H1 (cell line): ENCODE results near the gene GPC6. TPM values are rescaled to one million over a fixed set of nuclear protein-coding genes. Genes with fewer than 3 reads are reported as not detected.

ENCODE experiments used
- CTCF ChIA-PET: fragments of 300-600 bp; sonication (Branson Sonifier 250); formaldehyde crosslinking; loops from one replicate; lab custom pipeline; 2021; ENCODE audit not compliant: partially characterized antibody; lab: Charles Lee
- POLR2A ChIA-PET: fragments of 300-600 bp; sonication (Branson Sonifier 250); formaldehyde crosslinking; loops from one replicate; lab custom pipeline; 2021; ENCODE audit warnings: inconsistent platforms; ENCODE audit not compliant: partially characterized antibody; lab: Charles Lee
- DNase-seq, 2 experiments: peaks; one replicate each; pipeline versions ENCODE4 v3.0.0 to v3.0.0-alpha.2; 2010 to 2022; ENCODE audit warnings: low spot score in 2 of 2, low read depth in 1 of 2, mixed read lengths in 1 of 2
- FAIRE-seq: peaks from 2 replicates; lab custom pipeline; 2011; peaks lifted over from hg19 to GRCh38; lab: Jason Lieb, UNC
- H2AFZ ChIP-seq: 2 replicates; pipeline ENCODE4 v1.8.1; 2012; ENCODE audit warnings: low read length, inconsistent platforms
- H2AK5ac ChIP-seq: 2 replicates; pipeline ENCODE4 v1.6.1; 2013; ENCODE audit warnings: low read depth, low read length
- H2BK120ac ChIP-seq: replicated peaks from 2 replicates; pipeline ENCODE3; 2013; ENCODE audit warnings: low read depth, low read length, inconsistent platforms
- H2BK12ac ChIP-seq: 2 replicates; pipeline ENCODE4 v1.6.1; 2013; ENCODE audit warnings: low read depth, low read length
- H2BK15ac ChIP-seq: 2 replicates; pipeline ENCODE4 v1.6.1; 2013; ENCODE audit warnings: low read length
- H2BK20ac ChIP-seq: 2 replicates; pipeline ENCODE4 v1.6.1; 2013; ENCODE audit warnings: low read length
- H2BK5ac ChIP-seq: 2 replicates; pipeline ENCODE4 v1.6.1; 2013; ENCODE audit warnings: low read depth, low read length
- H3K14ac ChIP-seq: 2 replicates; pipeline ENCODE4 v1.6.1; 2013; ENCODE audit warnings: inconsistent platforms; ENCODE audit not compliant: insufficient read length
- H3K18ac ChIP-seq: 2 replicates; pipeline ENCODE4 v1.6.1; 2013; ENCODE audit warnings: low read length; ENCODE audit errors: extremely low read depth
- H3K23ac ChIP-seq: 2 replicates; pipeline ENCODE4 v1.6.1; 2013; ENCODE audit warnings: inconsistent platforms; ENCODE audit not compliant: insufficient read length
- H3K23me2 ChIP-seq: 2 replicates; pipeline ENCODE4 v1.6.1; 2013; ENCODE audit warnings: low read depth, low read length
- H3K27ac ChIP-seq: 2 replicates; pipeline ENCODE4 v1.6.1; 2011; ENCODE audit warnings: low read depth, low read length, inconsistent platforms
- H3K27me3 ChIP-seq, 4 experiments: replicated peaks in 1 of 4; 1 replicate in 1 of 4; 2 replicates in 3 of 4; pipeline versions ENCODE4 v1.6.1 to v1.8.1; 2011 to 2013; ENCODE audit warnings: low read length in 3 of 4, mild to moderate bottlenecking in 3 of 4, inconsistent platforms in 2 of 4, mixed read lengths in 2 of 4, moderate library complexity in 1 of 4; ENCODE audit not compliant: control insufficient read depth in 3 of 4, insufficient read depth in 3 of 4; ENCODE audit errors: extremely low read depth in 1 of 4
- H3K36me3 ChIP-seq, 4 experiments: 2 replicates each; pipeline versions ENCODE4 v1.6.1 to v1.8.1; 2011 to 2013; ENCODE audit warnings: mild to moderate bottlenecking in 4 of 4, low read length in 3 of 4, moderate library complexity in 2 of 4, control low read depth in 1 of 4, inconsistent platforms in 1 of 4; ENCODE audit not compliant: insufficient read depth in 4 of 4, control insufficient read depth in 2 of 4
- H3K4ac ChIP-seq: replicated peaks from 2 replicates; pipeline ENCODE3; 2013; ENCODE audit warnings: low read length, low read depth, mixed read lengths, inconsistent platforms; ENCODE audit not compliant: insufficient read length
- H3K4me1 ChIP-seq, 4 experiments: replicated peaks in 1 of 4; 1 replicate in 1 of 4; 2 replicates in 3 of 4; pipeline versions ENCODE4 v1.6.1 to v1.8.1; 2011 to 2013; ENCODE audit warnings: low read length in 3 of 4, inconsistent platforms in 2 of 4, mixed read lengths in 1 of 4; ENCODE audit not compliant: insufficient read depth in 4 of 4, control insufficient read depth in 3 of 4
- H3K4me2 ChIP-seq, 2 experiments: 2 replicates each; pipeline versions ENCODE4 v1.6.1 to v1.8.1; 2011 to 2013; ENCODE audit warnings: low read depth in 2 of 2, low read length in 2 of 2, control low read depth in 1 of 2, inconsistent platforms in 1 of 2, mild to moderate bottlenecking in 1 of 2; ENCODE audit not compliant: insufficient read depth in 1 of 2
- H3K4me3 ChIP-seq, 4 experiments: fragments of 200-600, 300-600 bp in 1 of 4; sonication (generic), shearing (Covaris generic), sonication (Bioruptor Twin) in 1 of 4; 2 replicates each; pipeline versions ENCODE4 v1.5.1 to v1.8.1; 2011 to 2016; ENCODE audit warnings: low read length in 4 of 4, low read depth in 3 of 4, control low read depth in 2 of 4, inconsistent platforms in 2 of 4, mild to moderate bottlenecking in 2 of 4, mixed read lengths in 1 of 4, moderate library complexity in 1 of 4; ENCODE audit not compliant: insufficient read depth in 2 of 4; ENCODE audit errors: extremely low read depth in 1 of 4
- H3K56ac ChIP-seq: replicated peaks from 2 replicates; pipeline ENCODE3; 2013; ENCODE audit warnings: low read depth, mild to moderate bottlenecking, mixed read lengths, low read length, inconsistent platforms; ENCODE audit not compliant: insufficient read length
- H3K79me1 ChIP-seq: 2 replicates; pipeline ENCODE4 v1.6.1; 2013; ENCODE audit warnings: low read depth, low read length, control low read depth
- H3K79me2 ChIP-seq, 2 experiments: 2 replicates each; pipeline versions ENCODE4 v1.6.1 to v1.8.1; 2012 to 2013; ENCODE audit warnings: low read length in 2 of 2, mild to moderate bottlenecking in 2 of 2, inconsistent platforms in 1 of 2; ENCODE audit not compliant: insufficient read depth in 2 of 2, control insufficient read depth in 1 of 2
- H3K9ac ChIP-seq, 4 experiments: replicated peaks in 1 of 4; 1 replicate in 1 of 4; 2 replicates in 3 of 4; pipeline versions ENCODE4 v1.6.1 to v1.8.1; 2011 to 2013; ENCODE audit warnings: low read depth in 3 of 4, low read length in 3 of 4, control low read depth in 2 of 4, mild to moderate bottlenecking in 2 of 4, moderate library complexity in 2 of 4, inconsistent platforms in 1 of 4; ENCODE audit errors: extremely low read depth in 1 of 4
- H3K9me3 ChIP-seq, 2 experiments: 2 replicates each; pipeline versions ENCODE4 v1.6.1 to v1.8.1; 2012 to 2013; ENCODE audit warnings: mild to moderate bottlenecking in 2 of 2, moderate library complexity in 2 of 2, control low read depth in 1 of 2, inconsistent platforms in 1 of 2, low read depth in 1 of 2, low read length in 1 of 2, mixed read lengths in 1 of 2; ENCODE audit not compliant: insufficient read depth in 2 of 2
- H4K20me1 ChIP-seq, 2 experiments: replicated peaks in 1 of 2; 2 replicates each; pipeline versions ENCODE3 to v1.8.1; 2011 to 2013; ENCODE audit warnings: inconsistent platforms in 2 of 2, low read length in 2 of 2, mild to moderate bottlenecking in 1 of 2; ENCODE audit not compliant: insufficient read depth in 2 of 2, control insufficient read depth in 1 of 2
- H4K5ac ChIP-seq: 2 replicates; pipeline ENCODE4 v1.6.1; 2013; ENCODE audit warnings: low read length, low read depth, mixed read lengths, inconsistent platforms; ENCODE audit not compliant: insufficient read length
- H4K8ac ChIP-seq: 2 replicates; pipeline ENCODE4 v1.8.0; 2013; ENCODE audit warnings: mild to moderate bottlenecking, moderate library complexity, low read length, inconsistent platforms; ENCODE audit not compliant: insufficient read depth; ENCODE audit errors: extremely low read depth
- H4K91ac ChIP-seq: replicated peaks from 2 replicates; pipeline ENCODE3; 2013; ENCODE audit warnings: low read length, mixed read lengths, inconsistent platforms; ENCODE audit not compliant: insufficient read length
- ASH2L ChIP-seq: fragments of 200-600, 300-600 bp; sonication (generic); IDR thresholded peaks from one replicate; pipeline ENCODE4 v1.7.1; 2017; ENCODE audit warnings: low read length
- CEBPB ChIP-seq: IDR thresholded peaks from 2 replicates; pipeline ENCODE4 v1.6.1; 2012; ENCODE audit warnings: low read depth, low read length
- CTBP2 ChIP-seq: IDR thresholded peaks from 2 replicates; pipeline ENCODE4 v1.7.0; 2011; ENCODE audit warnings: borderline replicate concordance, mild to moderate bottlenecking, moderate library complexity, mixed read lengths, low read length; ENCODE audit not compliant: insufficient read depth, insufficient read length
- FOSL1 ChIP-seq: IDR thresholded peaks from 2 replicates; pipeline ENCODE4 v1.6.1; 2011; ENCODE audit warnings: mild to moderate bottlenecking, low read depth, low read length, moderate library complexity; ENCODE audit not compliant: insufficient read depth
- KDM5A ChIP-seq: fragments of 200-600 bp; IDR thresholded peaks from 2 replicates; pipeline ENCODE4 v1.7.1; 2012; ENCODE audit warnings: mild to moderate bottlenecking, low read length, inconsistent platforms, mixed read lengths
- NANOG ChIP-seq: IDR thresholded peaks from 2 replicates; pipeline ENCODE4 v1.6.1; 2011; ENCODE audit warnings: low read length, low read depth, mild to moderate bottlenecking, inconsistent platforms; ENCODE audit not compliant: insufficient read depth, poor library complexity, severe bottlenecking
- TAF1 ChIP-seq: IDR thresholded peaks from 2 replicates; pipeline ENCODE4 v1.6.1; 2011; ENCODE audit warnings: mild to moderate bottlenecking, low read depth, low read length
- YY1 ChIP-seq: IDR thresholded peaks from 2 replicates; pipeline ENCODE4 v1.6.1; 2011; ENCODE audit warnings: low read depth, mild to moderate bottlenecking, low read length
- WGBS, 2 experiments: shearing (Covaris generic) in 1 of 2; methylation state at CpG; one replicate each; pipeline versions ENCODE4 v1.1.6 to v1.1.7; 2013 to 2015; ENCODE audit warnings: low lambda C conversion rate in 2 of 2, mixed read lengths in 2 of 2, inconsistent platforms in 1 of 2, low coverage in 1 of 2, missing lambda C conversion rate in 1 of 2; ENCODE audit not compliant: insufficient replicate concordance in 2 of 2, insufficient coverage in 1 of 2, insufficient read length in 1 of 2; ENCODE audit errors: extremely low coverage in 1 of 2, missing lambda C conversion rate in 1 of 2; 5-methylcytosine and 5-hydroxymethylcytosine counted together
- polyA plus RNA-seq, 7 experiments: library from polyadenylated mRNA; depleted of rRNA in 3 of 7; stranded (reverse) in 5 of 7; unstranded in 2 of 7; fragments of >200 nt in 5 of 7; fragments of 200-250 nt in 2 of 7; gene quantifications; 1 replicate in 5 of 7; 2 replicates in 1 of 7; 4 replicates in 1 of 7; pipeline versions ENCODE4 v1.2.1 to v1.2.3, GENCODE V29; 2011 to 2013; ENCODE audit warnings: missing spikeins in 2 of 7, mixed read lengths in 2 of 7
- total RNA-seq: library from RNA; stranded (reverse); fragmentation: NEBNext Ultra II Directional; extraction: Animal tissue kit (Norgen Biotek cat#: 25700); gene quantifications from 2 replicates; pipeline ENCODE4 v1.2.1, GENCODE V29; 2021

The GPC6 gene
- total and polyA plus RNA-seq, 2 of the 8 experiments (the other 6 are each of a cell fraction or from before 2014, with no cell fraction given) = 5.4 to 12.0 TPM

DNA sequence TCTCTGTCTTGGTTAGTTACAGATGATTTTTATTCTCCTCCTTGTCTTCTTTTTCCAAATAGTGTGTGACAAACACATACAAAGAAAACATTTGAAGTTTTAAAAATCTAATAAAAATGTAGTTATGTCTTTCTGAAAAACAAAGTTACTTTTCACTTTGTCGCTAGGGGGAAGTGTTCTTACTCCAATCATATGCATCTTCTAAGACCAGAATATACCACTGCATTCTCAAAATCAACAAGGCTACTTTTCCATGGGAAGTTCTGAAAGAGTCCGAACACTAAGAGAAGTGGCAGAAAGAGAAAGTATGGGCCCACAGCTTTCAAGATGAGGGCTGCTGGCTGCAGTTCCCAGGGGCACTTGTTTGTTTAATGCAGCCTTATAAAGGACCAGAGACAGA lies 1043.9 kb downstream of the GPC6 start:
- no peak overlapping the region for H2BK15ac ChIP-seq

More for the DNA sequence above, 1043.9 kb downstream of the GPC6 start:
- H2BK5ac ChIP-seq = no peak overlapping the region
- H3K18ac ChIP-seq = no peak overlapping the region
- H3K4me2 ChIP-seq = no peak overlapping the region
- WGBS, 2 experiments = 87% methylated on average over 2 of the region's 2 CpGs; no CpG with 5 or more reads in 1 of the 2 experiments
- no peak overlapping the region for H4K8ac ChIP-seq
- H3K79me1 ChIP-seq = no peaks in the 10 kb centered on the region
- H4K91ac ChIP-seq = no peak overlapping the region
- H2AK5ac ChIP-seq = no peak overlapping the region
- TF ChIP-seq KDM5A = no peak
- no peak for TF ChIP-seq YY1
- no peak for TF ChIP-seq TAF1
- no peak for TF ChIP-seq ASH2L
- TF ChIP-seq CTBP2 = no peak
- TF ChIP-seq CEBPB = no peak
- TF ChIP-seq NANOG = no peak
- TF ChIP-seq FOSL1 = no peak
- TF ChIP-seq, all 59 proteins: peak for 0
- no peaks in the 10 kb centered on the region for H3K36me3 ChIP-seq
- H2BK20ac ChIP-seq = no peak overlapping the region
- H2AFZ ChIP-seq = no peak overlapping the region
- H3K79me2 ChIP-seq = no peaks in the 10 kb centered on the region
- H3K4me3 ChIP-seq = no peak overlapping the region
- H2BK12ac ChIP-seq = no peak overlapping the region
- ChIA-PET CTCF (interaction anchor here (1.5 to 2.1 kb wide), 2 partner anchors 60 to 93 kb away, joined by 3 to 4 read pairs; no protein-coding TSS in a partner anchor), POLR2A (no interaction called here)
- H3K4me1 ChIP-seq = no peaks in the 10 kb centered on the region
- no peak overlapping the region for H2BK120ac ChIP-seq
- FAIRE-seq = no peak
- H3K27me3 ChIP-seq = no peaks in the 10 kb centered on the region
- no peak overlapping the region for H4K5ac ChIP-seq
- H3K23me2 ChIP-seq = no peaks in the 10 kb centered on the region; the same call in 1 of the 2 replicates
- DNase-seq = no peak
- H3K9ac ChIP-seq = no peak overlapping the region
- H3K4ac ChIP-seq = no peak overlapping the region
- H4K20me1 ChIP-seq = no peaks in the 10 kb centered on the region
- no peak overlapping the region for H3K23ac ChIP-seq
- no peak overlapping the region for H3K56ac ChIP-seq
- H3K9me3 ChIP-seq = no peaks in the 10 kb centered on the region
- H3K14ac ChIP-seq = no peak overlapping the region
- H3K27ac ChIP-seq = no peak overlapping the region
